ENCODE results near the gene MED1. TPM values are rescaled to one million over a fixed set of nuclear protein-coding genes. Genes with fewer than 3 reads are reported as not detected.

The MED1 gene
- total RNA-seq, 2 experiments from 2014 or later = 24.7 to 28.7 TPM

- Histone ChIP-seq H3K27me3 (ENCODE audit: control insufficient read depth in 1 of 2, insufficient read depth in 2 of 2, low read length in 2 of 2) (no peaks in the 10 kb centered on the region), H3K4me3 (ENCODE audit: low read length) (no peak overlapping the region), H3K9me3 (ENCODE audit: control insufficient read depth in 1 of 2, insufficient read depth in 1 of 2, low read length in 2 of 2) (no peaks in the 10 kb centered on the region), H3K27ac (ENCODE audit: low read depth in 1 of 2, low read length in 2 of 2) (no peak overlapping the region), H3K4me1 (ENCODE audit: insufficient read depth, low read length) (peaks cover 4% of the 10 kb centered on the region), H3K36me3 (ENCODE audit: insufficient read depth, low read length) (peaks cover 3% of the 10 kb centered on the region)
- ATAC-seq (ENCODE audit: poor library complexity) (no peak), DNase-seq (no peak)
- no peaks in the 10 kb centered on the region for H3K27me3 Mint-ChIP-seq
- H3K4me1 Mint-ChIP-seq (ENCODE audit: low read depth) = peaks cover 18% of the 10 kb centered on the region
- ChIA-PET POLR2A (no interaction called here), CTCF (no interaction called here)
- TF ChIP-seq CTCF (IDR thresholded peaks at IDR 0.05) = no peak
- no peak overlapping the region for H3K4me3 Mint-ChIP-seq
- H3K9me3 Mint-ChIP-seq = no peaks in the 10 kb centered on the region
- H3K36me3 Mint-ChIP-seq (ENCODE audit: low read depth) = peaks cover 6% of the 10 kb centered on the region
- no peak overlapping the region for H3K27ac Mint-ChIP-seq
- intact Hi-C loops (cut with DNase I, micrococcal nuclease) = no loop called here
These were observed 90.5 kb downstream of the MED1 start for GRCh38 chr17:39360537-39360936.

GRCh38 chr17:39359994-39360393 is 91.1 kb downstream of the MED1 start:
- Mint-ChIP-seq H3K9me3 (no peaks in the 10 kb centered on the region), H3K27me3 (no peaks in the 10 kb centered on the region), H3K36me3 (ENCODE audit: low read depth) (peaks cover 6% of the 10 kb centered on the region), H3K4me1 (ENCODE audit: low read depth) (peaks cover 13% of the 10 kb centered on the region), H3K27ac (no peak overlapping the region), H3K4me3 (no peak overlapping the region)
- POLR2A ChIA-PET = no interaction called here
- Histone ChIP-seq H3K27me3 (ENCODE audit: control insufficient read depth in 1 of 2, insufficient read depth in 2 of 2, low read length in 2 of 2) (no peaks in the 10 kb centered on the region), H3K4me1 (ENCODE audit: insufficient read depth, low read length) (peaks cover 4% of the 10 kb centered on the region), H3K36me3 (ENCODE audit: insufficient read depth, low read length) (peaks cover 3% of the 10 kb centered on the region), H3K4me3 (ENCODE audit: low read length) (no peak overlapping the region), H3K9me3 (ENCODE audit: control insufficient read depth in 1 of 2, insufficient read depth in 1 of 2, low read length in 2 of 2) (no peaks in the 10 kb centered on the region), H3K27ac (ENCODE audit: low read depth in 1 of 2, low read length in 2 of 2) (no peak overlapping the region)
- no peak for ATAC-seq (ENCODE audit: poor library complexity)
- no peak for TF ChIP-seq CTCF (IDR thresholded peaks at IDR 0.05)
- intact Hi-C loops (cut with DNase I, micrococcal nuclease) = no loop called here
- CTCF ChIA-PET = no interaction called here
- DNase-seq = no peak

GRCh38 chr17:39357986-39358385 is 93.1 kb downstream of the MED1 start:
- Mint-ChIP-seq H3K27ac (no peak overlapping the region), H3K9me3 (no peaks in the 10 kb centered on the region), H3K27me3 (no peaks in the 10 kb centered on the region), H3K4me1 (ENCODE audit: low read depth) (peaks cover 19% of the 10 kb centered on the region), H3K36me3 (ENCODE audit: low read depth) (peaks cover 9% of the 10 kb centered on the region), H3K4me3 (no peak overlapping the region)
- H3K27ac ChIP-seq (ENCODE audit: low read depth in 1 of 2, low read length in 2 of 2) = no peak overlapping the region
- DNase-seq = no peak
- TF ChIP-seq CTCF (IDR thresholded peaks at IDR 0.05) = no peak
- H3K4me3 ChIP-seq (ENCODE audit: low read length) = no peak overlapping the region
- no peak for ATAC-seq (ENCODE audit: poor library complexity)
- no peaks in the 10 kb centered on the region for H3K9me3 ChIP-seq (ENCODE audit: control insufficient read depth in 1 of 2, insufficient read depth in 1 of 2, low read length in 2 of 2)
- H3K36me3 ChIP-seq (ENCODE audit: insufficient read depth, low read length) = peaks cover 3% of the 10 kb centered on the region
- H3K27me3 ChIP-seq (ENCODE audit: control insufficient read depth in 1 of 2, insufficient read depth in 2 of 2, low read length in 2 of 2) = no peaks in the 10 kb centered on the region
- peaks cover 4% of the 10 kb centered on the region for H3K4me1 ChIP-seq (ENCODE audit: insufficient read depth, low read length)
- intact Hi-C loops (cut with DNase I, micrococcal nuclease) = no loop called here
- POLR2A ChIA-PET = no interaction called here
- CTCF ChIA-PET = interaction anchor here (0.6 kb wide), 1 partner anchor 13 kb away, joined by 4 read pairs; no protein-coding TSS in a partner anchor
